Right ventricle myocardium superior (tissue), 1 donor: ENCODE results near the gene TNNC1. TPM values are rescaled to one million over a fixed set of nuclear protein-coding genes. Genes with fewer than 3 reads are reported as not detected.

Experiments used
- ATAC-seq: fragments of 200-7000 bp; cut with Tn5 transposase; one replicate; pipeline ENCODE4 v1.9.1; 2020; ENCODE audit warnings: mild to moderate bottlenecking; ENCODE audit not compliant: poor library complexity
- DNase-seq: peaks from one replicate; pipeline ENCODE4 v3.0.0-alpha.2; 2020
- intact Hi-C: fragments of 100-400 bp; cut with DNase I; formaldehyde crosslinking; loops from one replicate; pipeline ENCODE4 v1.11.2; 2022
- total RNA-seq: library from RNA; stranded (reverse); fragmentation: NEBNext Ultra II Directional; extraction: Animal tissue kit (Norgen Biotek cat#: 25700); gene quantifications from one replicate; pipeline ENCODE4 v1.2.1, GENCODE V29; 2021
- donor health status: DM: no; HTN: yes; CAD: no; lungs with severe emphysema.

Gene TNNC1
- total RNA-seq, 1 donor from 2014 or later = 7,948 TPM

DNA sequence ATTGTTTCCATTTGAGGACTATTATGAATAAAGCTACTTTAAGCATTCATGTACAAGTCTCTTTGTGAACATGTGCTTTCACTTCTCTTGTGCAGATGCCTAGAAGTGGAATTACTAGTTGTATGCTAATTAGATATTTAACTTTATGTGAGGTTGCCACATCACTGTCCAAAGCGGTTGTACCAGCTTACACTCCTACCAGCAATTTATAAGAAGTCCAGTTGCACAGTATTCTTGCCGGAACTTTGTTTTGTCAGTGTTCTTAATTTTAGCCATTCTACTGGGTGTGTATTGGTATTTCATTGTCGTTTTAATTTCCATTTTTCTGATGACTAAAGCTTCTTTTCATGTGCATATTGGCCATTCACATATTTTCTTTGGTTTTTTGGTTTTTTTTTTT is 38.0 kb downstream of the TNNC1 start:
- intact Hi-C loops = no loop called here
- DNase-seq (no peak), ATAC-seq (no peak)

- intact Hi-C loops = no loop called here
- DNase-seq = peak; percentile 32
- ATAC-seq = no peak
Measured at GRCh38 chr3:52408466-52408865, 45.4 kb downstream of the TNNC1 start.

GRCh38 chr3:52407779-52408178 is 46.1 kb downstream of the TNNC1 start:
- ATAC-seq (no peak), DNase-seq (peak; percentile 41)
- intact Hi-C loops = no loop called here

DNA sequence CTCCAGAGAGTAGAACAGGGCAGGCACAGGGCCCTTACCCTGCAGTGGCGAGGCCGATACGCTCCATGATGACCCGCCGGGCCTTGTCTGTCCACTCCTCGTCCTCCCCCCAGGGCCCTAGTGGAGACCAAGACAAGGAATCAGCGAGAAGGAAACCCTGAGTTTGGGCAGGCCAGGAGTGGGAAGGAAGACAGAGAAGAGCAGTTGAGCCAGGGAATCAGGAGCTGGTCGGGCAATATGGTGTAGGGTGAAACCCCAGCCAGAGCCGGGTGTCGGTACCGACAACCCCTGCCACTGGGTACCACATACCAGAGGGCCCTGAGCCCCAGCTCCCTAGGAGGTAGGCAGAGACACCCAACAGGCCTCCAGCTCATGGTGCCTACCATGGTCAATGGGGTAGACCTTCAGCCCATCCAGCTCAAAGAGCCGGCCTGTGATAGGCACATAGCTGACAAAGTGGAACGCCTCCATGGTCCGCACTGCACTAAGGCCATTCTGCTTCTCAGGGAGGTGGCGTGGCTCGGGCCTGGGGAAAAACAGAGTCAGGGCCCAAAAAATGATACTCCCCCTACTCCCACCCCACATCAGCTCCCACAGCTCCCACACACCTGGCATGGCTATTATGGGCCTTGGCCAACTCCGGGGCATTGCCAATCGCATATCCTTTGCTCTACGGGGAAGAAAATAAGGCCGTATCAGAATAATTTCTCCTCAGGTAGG is 46.9 kb downstream of the TNNC1 start:
- ATAC-seq = no peak

GRCh38 chr3:52406231-52406661 is 47.6 kb downstream of the TNNC1 start:
- ATAC-seq (no peak), DNase-seq (peak; percentile 43)
- intact Hi-C loops = no loop called here

More for the DNA sequence above, 46.9 kb downstream of the TNNC1 start:
- peak; percentile 19 for DNase-seq
- intact Hi-C loops = no loop called here

DNA sequence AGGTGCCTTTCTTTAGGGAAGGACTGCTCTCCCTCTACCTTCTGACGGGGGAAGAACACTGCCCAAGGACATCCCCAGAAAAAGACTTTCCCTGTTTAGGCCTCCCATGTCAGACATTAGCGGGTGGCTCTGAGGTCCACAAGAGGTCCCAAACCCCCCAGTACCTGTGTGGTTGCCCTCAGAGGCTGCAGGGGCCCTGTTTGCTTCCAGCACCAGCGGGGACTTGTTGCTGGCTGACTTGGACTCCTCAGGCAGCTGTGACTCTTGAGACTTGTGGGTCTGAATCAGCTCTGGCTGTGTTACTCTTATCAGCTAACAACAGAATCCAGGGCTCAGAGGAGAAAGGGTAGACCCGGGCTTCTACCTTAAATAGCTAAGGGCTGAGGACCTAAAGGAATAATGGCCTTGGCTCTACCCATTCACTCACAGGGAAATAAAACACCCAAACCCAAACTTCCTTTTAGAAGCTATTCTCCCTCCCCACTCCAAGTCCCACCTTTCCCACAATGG is 48.2 kb downstream of the TNNC1 start:
- peak; percentile 4 for DNase-seq
- no peak for ATAC-seq
- intact Hi-C loops = no loop called here

GRCh38 chr3:52405066-52405465 is 48.8 kb downstream of the TNNC1 start:
- intact Hi-C loops = no loop called here
- ATAC-seq (no peak), DNase-seq (peak; percentile 22)

GRCh38 chr3:52404391-52404790 is 49.5 kb downstream of the TNNC1 start:
- DNase-seq (peak; percentile 22), ATAC-seq (no peak)
- intact Hi-C loops = no loop called here

DNA sequence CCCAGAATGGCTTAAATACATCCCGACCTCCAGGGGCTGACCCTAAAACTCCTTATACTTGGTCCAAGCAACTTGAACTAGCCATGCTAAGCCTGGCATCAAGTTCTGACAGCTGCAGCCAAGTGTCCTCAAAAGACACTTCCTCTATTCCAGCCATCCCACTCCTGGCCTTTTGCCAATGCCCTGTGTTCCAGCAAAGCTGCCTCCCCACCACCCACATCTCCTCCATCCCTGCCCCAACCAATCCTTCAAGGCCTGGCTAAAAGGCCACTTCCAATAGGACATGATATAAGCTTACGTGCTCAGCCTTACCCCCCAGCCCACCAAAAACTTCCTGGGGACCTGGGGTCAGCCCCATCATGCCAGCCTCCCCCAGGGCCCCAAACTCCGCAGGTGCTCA is 49.9 kb downstream of the TNNC1 start:
- intact Hi-C loops = no loop called here
- ATAC-seq (no peak), DNase-seq (peak; percentile 41)

GRCh38 chr3:52403271-52403841 is 50.5 kb downstream of the TNNC1 start:
- DNase-seq (peak; percentile 22), ATAC-seq (no peak)
- intact Hi-C loops = no loop called here

DNA sequence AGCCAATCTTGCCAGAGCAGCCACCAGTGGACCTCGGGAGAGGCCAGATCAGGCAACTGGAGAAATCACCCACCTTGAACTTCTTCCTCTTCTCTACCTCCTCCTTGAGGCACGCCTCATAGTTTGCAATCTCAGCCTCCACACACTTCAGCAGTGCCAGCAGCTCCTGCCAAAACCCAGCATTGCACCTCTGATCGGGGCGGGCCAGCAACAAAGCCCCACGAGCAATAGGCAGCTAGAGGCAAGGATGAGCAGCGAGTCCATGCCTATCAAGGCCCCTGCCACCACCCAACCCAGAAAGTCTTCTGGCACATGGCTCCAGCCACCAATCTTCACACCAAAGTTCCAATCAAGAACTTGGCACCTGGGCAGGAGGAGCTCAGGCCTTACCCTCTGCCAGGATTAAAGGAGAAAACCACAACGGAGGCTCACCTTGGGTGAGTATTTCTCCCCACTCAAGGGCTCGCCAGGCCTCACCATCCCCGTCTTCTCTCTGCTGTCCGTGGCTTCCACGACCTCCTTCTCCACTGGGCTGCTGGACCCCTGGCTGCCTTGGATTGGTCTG is 51.1 kb downstream of the TNNC1 start:
- DNase-seq = peak; percentile 26
- intact Hi-C loops = no loop called here
- no peak for ATAC-seq

- peak; percentile 42 for DNase-seq
- intact Hi-C loops = no loop called here
- ATAC-seq = no peak
Measured at GRCh38 chr3:52402101-52402521, 51.7 kb downstream of the TNNC1 start.

DNA sequence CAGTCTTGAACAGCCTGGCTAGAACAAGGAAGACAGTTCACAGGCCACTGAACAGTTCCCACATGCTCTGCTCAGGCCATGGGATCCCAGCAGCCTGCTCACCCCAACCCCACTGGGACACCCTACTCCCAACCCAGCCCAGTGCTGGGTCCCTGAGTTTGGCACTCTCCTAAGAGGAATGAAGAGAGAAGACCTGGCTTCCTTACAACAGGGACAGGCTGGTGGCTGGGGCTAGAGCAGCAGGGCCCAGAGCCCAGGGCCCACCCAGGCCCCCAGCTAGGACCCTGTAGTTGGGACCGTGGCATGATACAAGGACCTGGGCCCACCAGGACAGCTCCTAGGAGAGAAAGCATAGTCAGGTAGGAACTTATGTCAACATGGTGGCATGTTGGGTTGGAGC is 52.3 kb downstream of the TNNC1 start:
- intact Hi-C loops = no loop called here
- DNase-seq (peak; percentile 21), ATAC-seq (no peak)

Other genes with a start within 250 kb of the TNNC1 start
- 0.32 TPM for gene TLR9, start 228.4 kb downstream of the TNNC1 start, total RNA-seq
- gene TWF2, start 214.9 kb downstream of the TNNC1 start, total RNA-seq = 131 TPM
- gene PPM1M, start 208.3 kb downstream of the TNNC1 start, total RNA-seq = 8.4 TPM
- gene WDR82, start 175.4 kb downstream of the TNNC1 start, total RNA-seq = 61.0 TPM
- 5.3 TPM for gene GLYCTK, start 166.2 kb downstream of the TNNC1 start, total RNA-seq
- gene DNAH1, start 137.7 kb downstream of the TNNC1 start, total RNA-seq = 1.9 TPM
- 46.2 TPM for gene BAP1, start 44.0 kb downstream of the TNNC1 start, total RNA-seq
- gene PHF7, start 43.4 kb downstream of the TNNC1 start, total RNA-seq = 16.8 TPM
- 10.4 TPM for gene SEMA3G, start 8.9 kb downstream of the TNNC1 start, total RNA-seq
- 46.0 TPM for gene NISCH, start 1.6 kb upstream of the TNNC1 start, total RNA-seq
- 74.7 TPM for gene STAB1, start 41.3 kb upstream of the TNNC1 start, total RNA-seq
- 84.1 TPM for gene NT5DC2, start 79.8 kb upstream of the TNNC1 start, total RNA-seq
- gene UQCC5, start 82.6 kb upstream of the TNNC1 start, total RNA-seq = 71.2 TPM
- 45.1 TPM for gene PBRM1, start 231.9 kb upstream of the TNNC1 start, total RNA-seq
- gene GNL3, start 232.0 kb upstream of the TNNC1 start, total RNA-seq = 27.2 TPM